Left renal pelvis (tissue), 4 donors: ENCODE data around the gene ARHGAP26. TPM values are rescaled to one million over a fixed set of nuclear protein-coding genes. Genes with fewer than 3 reads are reported as not detected.

ENCODE experiments used
- DNase-seq, 4 donors: peaks; one replicate each; pipeline ENCODE4 v3.0.0-alpha.2; 2013; ENCODE audit warnings: low read depth in 4 of 4, low spot score in 3 of 4
- polyA plus RNA-seq, 4 donors: library from polyadenylated mRNA; unstranded; fragments of 120-200 nt; gene quantifications; one replicate each; pipeline ENCODE4 v1.2.1, GENCODE V29; 2013; ENCODE audit not compliant: insufficient read length in 4 of 4

Gene ARHGAP26
- polyA plus RNA-seq, 4 donors = 9.9 to 12.9 (median 11.1) TPM

GRCh38 chr5:143239882-143240518 lies 469.8 kb downstream of the ARHGAP26 start:
- no peak for DNase-seq

GRCh38 chr5:143241892-143242291 lies 471.7 kb downstream of the ARHGAP26 start:
- DNase-seq = no peak

- no peak for DNase-seq
These were observed 472.9 kb downstream of the ARHGAP26 start for GRCh38 chr5:143243103-143243502.

- DNase-seq = no peak
These were observed 474.0 kb downstream of the ARHGAP26 start for GRCh38 chr5:143244000-143244736.

GRCh38 chr5:143244990-143245389 lies 474.8 kb downstream of the ARHGAP26 start:
- DNase-seq = no peak

GRCh38 chr5:143245929-143246561 lies 475.9 kb downstream of the ARHGAP26 start:
- no peak for DNase-seq

- DNase-seq = no peak
These were observed 477.1 kb downstream of the ARHGAP26 start for GRCh38 chr5:143247134-143247815.

- no peak for DNase-seq
These were observed 478.2 kb downstream of the ARHGAP26 start for GRCh38 chr5:143248391-143248790.

GRCh38 chr5:143248822-143249579 lies 478.8 kb downstream of the ARHGAP26 start:
- DNase-seq = no peak

GRCh38 chr5:143249851-143250250 lies 479.7 kb downstream of the ARHGAP26 start:
- no peak for DNase-seq

GRCh38 chr5:143251190-143251589 lies 481.0 kb downstream of the ARHGAP26 start:
- DNase-seq = no peak

- no peak for DNase-seq
These were observed 481.8 kb downstream of the ARHGAP26 start for GRCh38 chr5:143251946-143252345.

- DNase-seq = no peak
These were observed 484.6 kb downstream of the ARHGAP26 start for GRCh38 chr5:143254819-143255218.

GRCh38 chr5:143258559-143259253 lies 488.5 kb downstream of the ARHGAP26 start:
- no peak for DNase-seq

- DNase-seq = no peak
These were observed 489.1 kb downstream of the ARHGAP26 start for GRCh38 chr5:143259254-143259605.

GRCh38 chr5:143261748-143262392 lies 491.7 kb downstream of the ARHGAP26 start:
- no peak for DNase-seq

- no peak for DNase-seq
These were observed 492.4 kb downstream of the ARHGAP26 start for GRCh38 chr5:143262393-143263174.

GRCh38 chr5:143263272-143263810 lies 493.2 kb downstream of the ARHGAP26 start:
- DNase-seq = no peak
